ENCODE data around the gene A4GNT. TPM values are rescaled to one million over a fixed set of nuclear protein-coding genes. Genes with fewer than 3 reads are reported as not detected.

The A4GNT gene
- total RNA-seq, 1 experiment from 2014 or later, result not detected

GRCh38 chr3:138079901-138080300 is 52.3 kb downstream of the A4GNT start:
- Histone ChIP-seq H2AFZ (ENCODE audit: low read length) (no peak overlapping the region), H3K27me3 (ENCODE audit: low read length) (no peaks in the 10 kb centered on the region; the same call in 1 of the 2 replicates), H3K79me2 (ENCODE audit: low read length) (no peaks in the 10 kb centered on the region), H3K27ac (ENCODE audit: low read length) (no peak overlapping the region), H3K9ac (ENCODE audit: low read length) (no peak overlapping the region), H4K20me1 (ENCODE audit: insufficient read depth, low read depth, low read length) (no peaks in the 10 kb centered on the region), H3K4me3 (ENCODE audit: low read length) (no peak overlapping the region), H3K4me1 (ENCODE audit: low read length) (no peaks in the 10 kb centered on the region), H3K36me3 (ENCODE audit: insufficient read depth, low read length) (no peaks in the 10 kb centered on the region), H3K4me2 (ENCODE audit: low read depth, low read length, poor library complexity, severe bottlenecking) (no peak overlapping the region), H3K9me3 (ENCODE audit: low read length) (no peaks in the 10 kb centered on the region), H3K9me2 (replicated peaks; ENCODE audit: insufficient read depth, low read length) (no peaks in the 10 kb centered on the region)
- no peak for DNase-seq

DNA sequence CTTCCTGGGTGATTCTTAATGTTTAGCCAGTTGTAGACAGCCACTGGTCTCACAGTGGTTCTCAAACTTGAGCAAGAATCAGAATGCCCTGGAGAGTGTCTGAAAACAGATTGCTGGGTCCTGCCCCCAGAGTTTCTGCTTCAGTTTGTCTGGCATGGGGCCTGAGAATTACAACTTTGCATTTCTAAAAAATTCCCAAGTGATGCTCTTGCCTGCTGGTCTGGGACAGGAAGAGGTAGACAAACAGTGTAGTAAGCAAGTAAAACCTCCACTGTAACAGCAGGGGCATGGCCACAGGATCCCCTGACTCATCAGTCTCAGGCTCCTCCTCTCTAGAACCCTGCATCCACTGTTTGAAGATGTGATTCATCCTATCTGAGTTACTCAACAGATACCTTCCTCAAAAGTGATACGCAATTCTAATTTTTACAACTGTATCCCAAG is 53.3 kb downstream of the A4GNT start:
- DNase-seq, result no peak
- no peaks in the 10 kb centered on the region for H3K4me1 ChIP-seq (ENCODE audit: low read length)
- H3K4me2 ChIP-seq (ENCODE audit: low read depth, low read length, poor library complexity, severe bottlenecking), result no peak overlapping the region
- no peak overlapping the region for H3K4me3 ChIP-seq (ENCODE audit: low read length)
- no peaks in the 10 kb centered on the region for H3K9me3 ChIP-seq (ENCODE audit: low read length)
- H3K79me2 ChIP-seq (ENCODE audit: low read length), result no peaks in the 10 kb centered on the region
- H4K20me1 ChIP-seq (ENCODE audit: insufficient read depth, low read depth, low read length), result no peaks in the 10 kb centered on the region
- H3K27me3 ChIP-seq (ENCODE audit: low read length), result no peaks in the 10 kb centered on the region; the same call in 1 of the 2 replicates
- no peaks in the 10 kb centered on the region for H3K9me2 ChIP-seq (replicated peaks; ENCODE audit: insufficient read depth, low read length)
- no peak overlapping the region for H2AFZ ChIP-seq (ENCODE audit: low read length)
- H3K36me3 ChIP-seq (ENCODE audit: insufficient read depth, low read length), result no peaks in the 10 kb centered on the region
- no peak overlapping the region for H3K27ac ChIP-seq (ENCODE audit: low read length)
- no peak overlapping the region for H3K9ac ChIP-seq (ENCODE audit: low read length)

DNA sequence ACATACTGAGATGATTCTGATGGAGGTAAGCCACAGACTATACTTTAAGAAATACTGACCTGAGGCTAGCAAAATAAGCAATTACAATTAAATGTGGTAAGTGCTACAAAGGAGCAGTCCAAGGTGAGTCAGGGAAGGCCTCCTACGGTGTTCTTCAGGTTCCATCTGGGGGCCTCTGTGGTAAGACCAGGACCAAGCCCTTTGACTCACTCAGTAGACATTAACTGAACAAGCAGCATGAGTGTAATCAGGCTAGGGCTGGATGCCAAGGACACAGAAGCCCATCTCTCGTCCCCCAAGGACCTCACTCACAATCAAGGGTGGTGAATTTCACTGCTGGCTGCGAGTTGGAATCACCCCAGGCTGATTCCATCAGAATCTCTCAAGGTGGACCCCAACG is 54.1 kb downstream of the A4GNT start:
- Histone ChIP-seq H3K4me2 (ENCODE audit: low read depth, low read length, poor library complexity, severe bottlenecking) (no peak overlapping the region), H3K79me2 (ENCODE audit: low read length) (no peaks in the 10 kb centered on the region), H3K27ac (ENCODE audit: low read length) (no peak overlapping the region), H3K36me3 (ENCODE audit: insufficient read depth, low read length) (no peaks in the 10 kb centered on the region), H3K4me1 (ENCODE audit: low read length) (no peaks in the 10 kb centered on the region), H3K9me3 (ENCODE audit: low read length) (no peaks in the 10 kb centered on the region), H3K9me2 (replicated peaks; ENCODE audit: insufficient read depth, low read length) (no peaks in the 10 kb centered on the region), H2AFZ (ENCODE audit: low read length) (no peak overlapping the region), H3K27me3 (ENCODE audit: low read length) (no peaks in the 10 kb centered on the region; the same call in 1 of the 2 replicates), H3K4me3 (ENCODE audit: low read length) (no peak overlapping the region), H4K20me1 (ENCODE audit: insufficient read depth, low read depth, low read length) (no peaks in the 10 kb centered on the region), H3K9ac (ENCODE audit: low read length) (no peak overlapping the region)
- DNase-seq, result no peak

Other genes starting within 250 kb of the A4GNT start
- not detected in 2 replicates for gene CLDN18, start 122.2 kb downstream of the A4GNT start, total RNA-seq (2014; rRNA removed; shearing (Covaris generic); ENCODE audit: low replicate concordance)
- gene DZIP1L, start 16.8 kb downstream of the A4GNT start, total RNA-seq (2014; rRNA removed; shearing (Covaris generic); ENCODE audit: low replicate concordance), result not detected in 2 replicates
- gene DBR1, start 42.5 kb upstream of the A4GNT start, total RNA-seq (2014; rRNA removed; shearing (Covaris generic); ENCODE audit: low replicate concordance), result 9.7 and 12.3 TPM in 2 replicates
- gene ARMC8, start 54.9 kb upstream of the A4GNT start, total RNA-seq (2014; rRNA removed; shearing (Covaris generic); ENCODE audit: low replicate concordance), result 22.0 and 64.0 TPM in 2 replicates
- not detected in 2 replicates for gene NME9, start 197.5 kb upstream of the A4GNT start, total RNA-seq (2014; rRNA removed; shearing (Covaris generic); ENCODE audit: low replicate concordance)
- not detected in 2 replicates for gene MRAS, start 216.2 kb upstream of the A4GNT start, total RNA-seq (2014; rRNA removed; shearing (Covaris generic); ENCODE audit: low replicate concordance)